H1 (cell line): Measurements from ENCODE around the gene DDIAS. TPM values are rescaled to one million over a fixed set of nuclear protein-coding genes. Genes with fewer than 3 reads are reported as not detected.
A peak's percentile ranks its signal among the peaks of the same experiment; 100 is the strongest.

Source experiments
- ATF2 ChIP-seq: IDR thresholded peaks from 2 replicates; pipeline ENCODE4 v1.6.1; 2012; ENCODE audit warnings: low read length, inconsistent platforms
- BACH1 ChIP-seq: IDR thresholded peaks from 2 replicates; pipeline ENCODE4 v1.6.1; 2012; ENCODE audit warnings: low read length, improper control_type of control experiment
- CHD1 ChIP-seq: IDR thresholded peaks from 2 replicates; pipeline ENCODE4 v1.6.1; 2012; ENCODE audit warnings: low read depth, low read length, improper control_type of control experiment
- CHD7 ChIP-seq: fragments of 300-600 bp; sonication (generic); IDR thresholded peaks from 2 replicates; pipeline ENCODE4 v1.7.1; 2012; ENCODE audit warnings: low read length, moderate library complexity, mild to moderate bottlenecking, inconsistent platforms; ENCODE audit not compliant: insufficient replicate concordance
- JUND ChIP-seq: IDR thresholded peaks from 2 replicates; pipeline ENCODE4 v1.6.1; 2011; ENCODE audit warnings: mild to moderate bottlenecking, improper control_type of control experiment, low read length
- TAF7 ChIP-seq: optimal IDR thresholded peaks from 2 replicates; pipeline ENCODE3; 2011; ENCODE audit warnings: low read depth, mild to moderate bottlenecking, inconsistent platforms, low read length, moderate library complexity, borderline replicate concordance
- TEAD4 ChIP-seq: IDR thresholded peaks from 2 replicates; pipeline ENCODE4 v1.6.1; 2012; ENCODE audit warnings: low read depth, low read length, inconsistent platforms, mixed read lengths
- YY1 ChIP-seq: IDR thresholded peaks from 2 replicates; pipeline ENCODE4 v1.6.1; 2011; ENCODE audit warnings: low read depth, mild to moderate bottlenecking, low read length
- polyA plus RNA-seq, 7 experiments: library from polyadenylated mRNA; depleted of rRNA in 3 of 7; stranded (reverse) in 5 of 7; unstranded in 2 of 7; fragments of >200 nt in 5 of 7; fragments of 200-250 nt in 2 of 7; gene quantifications; 1 replicate in 5 of 7; 2 replicates in 1 of 7; 4 replicates in 1 of 7; pipeline versions ENCODE4 v1.2.1 to v1.2.3, GENCODE V29; 2011 to 2013; ENCODE audit warnings: missing spikeins in 2 of 7, mixed read lengths in 2 of 7
- total RNA-seq: library from RNA; stranded (reverse); fragmentation: NEBNext Ultra II Directional; extraction: Animal tissue kit (Norgen Biotek cat#: 25700); gene quantifications from 2 replicates; pipeline ENCODE4 v1.2.1, GENCODE V29; 2021

DDIAS gene
- total and polyA plus RNA-seq, 2 of the 8 experiments (the other 6 are each of a cell fraction or from before 2014, with no cell fraction given) = 11.6 to 25.7 TPM

- TF ChIP-seq TEAD4 (no peak), ATF2 (no peak), TAF7 (peak; percentile 63), BACH1 (no peak), CHD1 (no peak), CHD7 (no peak), JUND (no peak), YY1 (no peak)
Observed at GRCh38 chr11:82900277-82901164, 1.0 kb upstream of the DDIAS start, which contains the start of gene PRCP (continued).
